HG03045 (cell line): Measurements from ENCODE around the gene UBTD2.
A peak's percentile ranks its signal among the peaks of the same experiment; 100 is the strongest.

ENCODE experiments used
- ATAC-seq: cut with Tn5 transposase; IDR thresholded peaks from one replicate; pipeline ENCODE4 v1.9.1; 2021; ENCODE audit warnings: mild to moderate bottlenecking, moderate library complexity; ENCODE audit not compliant: unreplicated experiment

UBTD2 gene

GRCh38 chr5:172173564-172174153, 109.9 kb downstream of the UBTD2 start:
- no peak for ATAC-seq

GRCh38 chr5:172172912-172173563, 110.5 kb downstream of the UBTD2 start:
- no peak for ATAC-seq

DNA sequence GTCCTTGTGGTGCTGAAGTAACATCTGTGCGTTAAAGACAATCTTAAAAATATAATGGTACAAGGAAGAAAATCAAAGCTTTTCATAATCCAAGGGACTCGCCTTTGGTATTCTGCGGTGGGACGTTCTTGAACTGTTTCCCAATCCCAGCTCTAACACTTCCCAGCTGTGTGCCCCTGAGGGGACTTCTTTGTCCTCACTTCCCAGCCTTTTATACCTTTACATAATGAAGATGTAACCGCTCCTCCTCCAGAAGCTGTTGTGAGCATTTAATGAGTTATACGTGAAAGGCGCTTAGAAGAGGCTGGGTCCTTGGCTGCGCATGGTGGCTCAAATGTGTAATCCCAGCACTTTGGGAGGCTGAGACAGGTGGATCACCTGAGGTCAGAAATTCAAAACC, 112.4 kb downstream of the UBTD2 start:
- no peak for ATAC-seq

GRCh38 chr5:172170251-172170701, 113.3 kb downstream of the UBTD2 start:
- ATAC-seq, result no peak

- ATAC-seq, result no peak
These were observed 114.3 kb downstream of the UBTD2 start for GRCh38 chr5:172169216-172169615.

GRCh38 chr5:172168311-172168710, 115.3 kb downstream of the UBTD2 start:
- no peak for ATAC-seq

- no peak for ATAC-seq
These were observed 115.7 kb downstream of the UBTD2 start for GRCh38 chr5:172167895-172168294.

- ATAC-seq, result no peak
These were observed 117.3 kb downstream of the UBTD2 start for GRCh38 chr5:172166030-172166826.

DNA sequence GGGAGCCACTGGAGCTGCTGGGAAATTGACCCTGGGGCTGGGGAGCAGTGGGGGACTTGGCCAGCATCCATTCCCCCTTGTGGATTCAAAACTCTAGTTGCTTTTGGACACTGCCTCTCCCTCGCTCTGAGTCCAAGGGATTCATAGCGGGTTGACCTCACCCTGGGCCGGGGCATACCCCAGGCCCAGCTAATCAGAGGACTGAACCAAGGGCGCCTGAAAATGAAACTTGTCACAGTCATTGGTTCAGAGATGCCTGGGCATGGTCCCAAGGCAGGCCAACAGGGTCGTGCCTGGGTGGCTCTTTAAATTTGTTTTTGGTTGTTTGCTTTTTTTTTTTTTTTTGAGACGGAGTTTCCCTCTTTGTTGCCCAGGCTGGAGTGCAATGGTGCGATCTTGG, 118.1 kb downstream of the UBTD2 start:
- peak; percentile 57 for ATAC-seq

- ATAC-seq, result no peak
These were observed 118.8 kb downstream of the UBTD2 start for GRCh38 chr5:172164769-172165212.

DNA sequence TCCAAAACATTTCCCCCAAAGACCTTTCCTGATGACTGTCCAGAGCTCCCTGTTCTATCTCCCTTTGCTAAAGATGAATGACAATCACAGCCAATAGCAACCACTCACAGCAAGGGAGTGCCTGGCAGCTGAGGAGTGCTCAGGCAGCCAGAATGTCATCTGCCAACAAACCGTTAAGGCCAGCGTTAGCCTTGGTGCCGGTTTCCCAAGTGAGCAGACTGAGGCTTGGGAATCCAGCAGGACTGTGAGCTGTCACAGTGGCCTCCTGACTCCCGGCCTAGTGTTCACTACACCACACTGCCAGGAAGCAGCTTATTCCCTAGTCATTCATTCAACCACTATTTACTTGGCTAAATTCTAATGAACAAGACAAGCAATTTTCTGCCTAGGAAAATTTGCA, 120.2 kb downstream of the UBTD2 start:
- no peak for ATAC-seq

GRCh38 chr5:172162987-172163343, 120.6 kb downstream of the UBTD2 start:
- no peak for ATAC-seq

DNA sequence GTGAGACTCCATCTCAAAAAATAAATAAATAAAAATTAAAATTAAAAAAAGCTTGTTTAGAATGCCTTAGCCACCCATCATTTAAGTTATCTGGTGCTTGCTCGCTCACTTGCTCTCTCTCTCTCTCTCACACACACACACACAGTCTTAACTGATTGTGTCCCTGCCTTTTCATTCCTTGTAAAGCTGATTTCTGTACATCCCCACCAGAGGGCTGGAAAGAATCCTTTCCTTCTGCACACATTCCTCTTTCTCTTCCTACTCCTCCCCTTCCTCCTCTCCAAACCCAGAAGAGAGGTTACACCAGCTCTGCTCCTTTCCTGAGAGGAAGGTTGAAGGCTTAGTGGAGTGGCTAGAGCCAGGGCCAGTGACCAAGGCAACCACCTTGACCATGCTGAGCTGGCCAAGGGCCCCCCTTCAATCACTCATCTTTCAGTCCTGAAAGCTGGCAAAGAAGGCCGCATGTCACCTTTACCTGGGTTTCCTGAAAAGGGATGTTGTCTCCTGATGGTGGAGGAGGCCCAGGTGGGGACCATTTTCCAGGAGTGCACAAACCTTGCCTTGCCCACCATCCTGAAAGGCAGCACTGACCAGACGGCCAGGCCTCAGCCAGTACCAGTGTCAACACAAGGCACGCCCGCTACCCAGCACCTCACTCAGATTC, 121.1 kb downstream of the UBTD2 start:
- ATAC-seq, result no peak

DNA sequence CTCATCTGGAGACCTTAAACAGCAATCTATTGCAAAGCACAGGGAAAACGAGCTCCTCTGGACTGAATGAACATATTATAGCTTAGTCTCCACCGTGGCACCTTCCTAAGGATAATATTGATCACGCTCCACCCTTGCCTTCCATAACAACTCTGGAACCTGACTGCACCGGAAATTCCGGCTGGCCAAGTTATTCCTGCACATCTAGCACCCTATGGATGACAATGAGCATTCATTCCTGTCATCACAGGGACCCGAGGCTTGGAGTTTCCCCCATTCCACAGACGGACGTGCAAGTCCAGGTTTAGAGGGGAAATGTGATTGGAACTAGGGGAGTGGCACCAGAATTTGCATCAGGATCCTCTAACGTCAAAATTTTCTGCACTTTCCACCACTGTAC, 123.1 kb downstream of the UBTD2 start:
- ATAC-seq, result no peak
